Keratinocyte (primary cell): ENCODE data around the gene E2F8. TPM values are rescaled to one million over a fixed set of nuclear protein-coding genes. Genes with fewer than 3 reads are reported as not detected.

Experiments used
- DNase-seq: peaks from one replicate; pipeline ENCODE4 v3.0.0-alpha.2; 2011; ENCODE audit warnings: low read depth, missing footprints, low spot score
- FAIRE-seq: peaks from 2 replicates; lab custom pipeline; 2011; peaks lifted over from hg19 to GRCh38; lab: Jason Lieb, UNC
- H2AFZ ChIP-seq: 2 replicates; pipeline ENCODE4 v1.6.0; 2012; ENCODE audit warnings: low read length, control low read depth, inconsistent platforms; ENCODE audit not compliant: control insufficient read depth
- H3K27ac ChIP-seq: 2 replicates; pipeline ENCODE4 v1.5.1; 2011; ENCODE audit warnings: low read length; ENCODE audit not compliant: control insufficient read depth, insufficient read depth
- H3K27me3 ChIP-seq: 3 replicates; pipeline ENCODE4 v1.6.0; 2011; ENCODE audit warnings: low read length; ENCODE audit not compliant: control insufficient read depth, insufficient read depth; ENCODE audit errors: extremely low read depth
- H3K36me3 ChIP-seq, 2 experiments: 2 replicates in 1 of 2; 3 replicates in 1 of 2; pipeline ENCODE4 v1.5.1; 2011; ENCODE audit warnings: low read length in 2 of 2, mild to moderate bottlenecking in 1 of 2; ENCODE audit not compliant: control insufficient read depth in 2 of 2, insufficient read depth in 2 of 2; ENCODE audit errors: extremely low read depth in 1 of 2
- H3K4me1 ChIP-seq: 3 replicates; pipeline ENCODE4 v1.5.1; 2011; ENCODE audit warnings: low read length; ENCODE audit not compliant: control insufficient read depth, insufficient read depth; ENCODE audit errors: extremely low read depth
- H3K4me2 ChIP-seq: 3 replicates; pipeline ENCODE4 v1.6.0; 2011; ENCODE audit warnings: low read depth, low read length; ENCODE audit not compliant: control insufficient read depth, insufficient read depth; ENCODE audit errors: extremely low read depth
- H3K4me3 ChIP-seq, 3 experiments: fragments of 200-600 bp in 1 of 3; sonication (generic) in 1 of 3; 2 replicates in 2 of 3; 3 replicates in 1 of 3; pipeline ENCODE4 v1.5.1; 2011 to 2016; ENCODE audit warnings: low read length in 3 of 3, mild to moderate bottlenecking in 3 of 3, control low read depth in 2 of 3, inconsistent platforms in 1 of 3, low read depth in 1 of 3, mixed read lengths in 1 of 3, mixed run types in 1 of 3, moderate library complexity in 1 of 3; ENCODE audit not compliant: control insufficient read depth in 2 of 3, insufficient read depth in 2 of 3; ENCODE audit errors: extremely low read depth in 1 of 3
- H3K79me2 ChIP-seq: 2 replicates; pipeline ENCODE4 v1.6.0; 2012; ENCODE audit warnings: low read length; ENCODE audit not compliant: control insufficient read depth, insufficient read depth
- H3K9ac ChIP-seq: 3 replicates; pipeline ENCODE4 v1.6.0; 2011; ENCODE audit warnings: low read length; ENCODE audit not compliant: control insufficient read depth, insufficient read depth; ENCODE audit errors: extremely low read depth
- H3K9me1 ChIP-seq: 3 replicates; pipeline ENCODE4 v1.6.0; 2011; ENCODE audit warnings: low read length; ENCODE audit not compliant: control insufficient read depth, insufficient read depth; ENCODE audit errors: extremely low read depth
- H3K9me3 ChIP-seq: 2 replicates; pipeline ENCODE4 v1.5.1; 2012; ENCODE audit warnings: low read depth, low read length; ENCODE audit not compliant: control insufficient read depth
- H4K20me1 ChIP-seq: 3 replicates; pipeline ENCODE4 v1.6.0; 2011; ENCODE audit warnings: low read length; ENCODE audit not compliant: control insufficient read depth, insufficient read depth; ENCODE audit errors: extremely low read depth
- CTCF ChIP-seq, 3 experiments: IDR thresholded peaks in 1 of 3; conservative IDR thresholded peaks in 1 of 3; optimal IDR thresholded peaks in 1 of 3; 2 replicates in 2 of 3; 3 replicates in 1 of 3; pipeline versions ENCODE3 to v1.5.1; 2011; ENCODE audit warnings: low read length in 3 of 3, mild to moderate bottlenecking in 3 of 3, moderate library complexity in 2 of 3, control low read depth in 1 of 3, inconsistent platforms in 1 of 3; ENCODE audit not compliant: insufficient read depth in 2 of 3; ENCODE audit errors: extremely low read depth in 1 of 3
- EZH2 ChIP-seq: IDR thresholded peaks from one replicate; pipeline ENCODE4 v1.6.1; 2012; ENCODE audit warnings: inconsistent platforms, mild to moderate bottlenecking, low read length, moderate library complexity
- dilution Hi-C: fragments of 300-500 bp; cut with MboI; formaldehyde crosslinking; loops from one replicate; pipeline ENCODE4 v1.7.0; 2020; ENCODE audit warnings: low sequenced_read_pairs; ENCODE audit not compliant: extremely low pct_ligation_motif_present
- polyA plus RNA-seq, 5 experiments: library from polyadenylated mRNA; depleted of rRNA in 3 of 5; stranded (reverse) in 3 of 5; stranded (forward) in 1 of 5; unstranded in 1 of 5; fragments of >200 nt; gene quantifications; 1 replicate in 1 of 5; 2 replicates in 3 of 5; 3 replicates in 1 of 5; pipeline versions ENCODE4 v1.2.1 to v1.2.3, GENCODE V29; 2011 to 2012; ENCODE audit warnings: missing spikeins in 2 of 5, low read depth in 1 of 5, low replicate concordance in 1 of 5

Gene E2F8
- polyA plus RNA-seq, 1 donor (not counting 4 experiments of a cell fraction or from before 2014, with no cell fraction given): 2.0 TPM

GRCh38 chr11:19246816-19247215 lies 6.1 kb upstream of the E2F8 start:
- Histone ChIP-seq H3K4me3 (no peak overlapping the region), H2AFZ (no peak overlapping the region), H4K20me1 (no peaks in the 10 kb centered on the region), H3K9ac (no peak overlapping the region), H3K9me3 (no peaks in the 10 kb centered on the region), H3K27ac (no peak overlapping the region), H3K36me3 (no peaks in the 10 kb centered on the region), H3K27me3 (no peaks in the 10 kb centered on the region), H3K9me1 (peaks cover 2% of the 10 kb centered on the region), H3K4me1 (peaks cover 35% of the 10 kb centered on the region), H3K4me2 (no peak overlapping the region), H3K79me2 (no peaks in the 10 kb centered on the region)
- dilution Hi-C loops: no loop called here
- no peak for FAIRE-seq
- DNase-seq: no peak
- TF ChIP-seq EZH2 (no peak), CTCF (optimal IDR thresholded peaks at IDR 0.05 in 1 of 3, IDR thresholded peaks at IDR 0.05 in 1 of 3, conservative IDR thresholded peaks at IDR 0.05 in 1 of 3; ENCODE audit: extremely low read depth in 1 of 3, insufficient read depth in 2 of 3, low read length in 3 of 3) (no peak)

GRCh38 chr11:19245351-19245750 lies 4.6 kb upstream of the E2F8 start:
- FAIRE-seq (no peak), DNase-seq (no peak)
- H3K9ac ChIP-seq: no peak overlapping the region
- no peak overlapping the region for H3K4me2 ChIP-seq
- no peaks in the 10 kb centered on the region for H3K36me3 ChIP-seq
- no peaks in the 10 kb centered on the region for H3K9me3 ChIP-seq
- TF ChIP-seq CTCF (optimal IDR thresholded peaks at IDR 0.05 in 1 of 3, IDR thresholded peaks at IDR 0.05 in 1 of 3, conservative IDR thresholded peaks at IDR 0.05 in 1 of 3; ENCODE audit: extremely low read depth in 1 of 3, insufficient read depth in 2 of 3, low read length in 3 of 3) (no peak), EZH2 (no peak)
- H3K9me1 ChIP-seq: peaks cover 2% of the 10 kb centered on the region
- no peak overlapping the region for H3K27ac ChIP-seq
- H3K27me3 ChIP-seq: no peaks in the 10 kb centered on the region
- H3K4me1 ChIP-seq: peaks cover 38% of the 10 kb centered on the region
- H4K20me1 ChIP-seq: no peaks in the 10 kb centered on the region
- no peak overlapping the region for H2AFZ ChIP-seq
- H3K79me2 ChIP-seq: no peaks in the 10 kb centered on the region
- dilution Hi-C loops: no loop called here
- no peak overlapping the region for H3K4me3 ChIP-seq
